Upper lobe of right lung (tissue), 1 donor: ENCODE measurements around the gene OR7G2. TPM values are rescaled to one million over a fixed set of nuclear protein-coding genes. Genes with fewer than 3 reads are reported as not detected.
"Not testable (repeated sequence)": the region's sequence is repeated elsewhere in the genome, so short reads cannot be mapped to it uniquely, and the experiment has no call there.

ENCODE experiments used
- ATAC-seq: fragments of 200-7000 bp; cut with Tn5 transposase; one replicate; pipeline ENCODE4 v1.9.1; 2020; ENCODE audit warnings: mild to moderate bottlenecking, moderate library complexity
- DNase-seq: peaks from one replicate; pipeline ENCODE4 v3.0.0-alpha.2; 2020
- H3K27ac ChIP-seq: fragments of 200-600 bp; one replicate; pipeline ENCODE4 v1.8.0; 2022
- H3K27me3 ChIP-seq: fragments of 200-600 bp; one replicate; pipeline ENCODE4 v1.8.0; 2022; ENCODE audit warnings: mild to moderate bottlenecking
- H3K36me3 ChIP-seq: fragments of 200-600 bp; one replicate; pipeline ENCODE4 v1.8.0; 2022
- H3K4me1 ChIP-seq: fragments of 200-600 bp; one replicate; pipeline ENCODE4 v1.8.0; 2022
- H3K4me3 ChIP-seq: fragments of 200-600 bp; one replicate; pipeline ENCODE4 v1.8.0; 2022; ENCODE audit warnings: mild to moderate bottlenecking
- H3K9me3 ChIP-seq: fragments of 200-600 bp; one replicate; pipeline ENCODE4 v1.8.0; 2022
- CTCF ChIP-seq: fragments of 200-600 bp; IDR thresholded peaks from one replicate; pipeline ENCODE4 v1.8.0; 2022; ENCODE audit warnings: antibody characterized with exemption
- intact Hi-C: fragments of 100-400 bp; cut with DNase I; formaldehyde crosslinking; loops from one replicate; pipeline ENCODE4 v1.11.0; 2022
- total RNA-seq: library from RNA; stranded (reverse); fragmentation: NEBNext Ultra II Directional; extraction: Animal tissue kit (Norgen Biotek cat#: 25700); gene quantifications from one replicate; pipeline ENCODE4 v1.2.1, GENCODE V29; 2021
- donor health status: DM: no; HTN: yes; CAD: no; lungs with severe emphysema.

OR7G2 gene
- total RNA-seq, 1 donor from 2014 or later = not detected

GRCh38 chr19:9060564-9061340 lies 46.5 kb downstream of the OR7G2 start:
- Histone ChIP-seq H3K27me3 (no peaks in the 10 kb centered on the region), H3K9me3 (no peaks in the 10 kb centered on the region), H3K27ac (no peak overlapping the region), H3K36me3 (no peaks in the 10 kb centered on the region), H3K4me3 (no peak overlapping the region), H3K4me1 (no peaks in the 10 kb centered on the region)
- DNase-seq = no peak
- ATAC-seq = no peak
- intact Hi-C loops = no loop called here
- TF ChIP-seq CTCF = no peak

GRCh38 chr19:9058905-9059667 lies 48.2 kb downstream of the OR7G2 start:
- TF ChIP-seq CTCF = no peak
- H3K9me3 ChIP-seq = no peaks in the 10 kb centered on the region
- no peak for ATAC-seq
- intact Hi-C loops = no loop called here
- no peak for DNase-seq
- H3K4me1 ChIP-seq = no peaks in the 10 kb centered on the region
- no peaks in the 10 kb centered on the region for H3K36me3 ChIP-seq
- H3K4me3 ChIP-seq = no peak overlapping the region
- H3K27me3 ChIP-seq = no peaks in the 10 kb centered on the region
- H3K27ac ChIP-seq = no peak overlapping the region

- Histone ChIP-seq H3K36me3 (no peaks in the 10 kb centered on the region), H3K4me1 (no peaks in the 10 kb centered on the region), H3K4me3 (no peak overlapping the region), H3K27me3 (no peaks in the 10 kb centered on the region), H3K9me3 (no peaks in the 10 kb centered on the region), H3K27ac (no peak overlapping the region)
- ATAC-seq = no peak
- TF ChIP-seq CTCF = no peak
- intact Hi-C loops = no loop called here
- DNase-seq = no peak
Observed at GRCh38 chr19:9057505-9058258, 49.6 kb downstream of the OR7G2 start.

GRCh38 chr19:9056131-9056530 lies 51.1 kb downstream of the OR7G2 start:
- H3K9me3 ChIP-seq, H3K27ac ChIP-seq, H3K4me1 ChIP-seq, intact Hi-C loops, ATAC-seq, H3K4me3 ChIP-seq, DNase-seq, H3K36me3 ChIP-seq, H3K27me3 ChIP-seq: not testable (repeated sequence)

GRCh38 chr19:9054765-9055164 lies 52.5 kb downstream of the OR7G2 start:
- no peak for TF ChIP-seq CTCF
- no peak for ATAC-seq
- no peaks in the 10 kb centered on the region for H3K36me3 ChIP-seq
- no peaks in the 10 kb centered on the region for H3K4me1 ChIP-seq
- no peak for DNase-seq
- no peak overlapping the region for H3K27ac ChIP-seq
- H3K4me3 ChIP-seq = no peak overlapping the region
- H3K27me3 ChIP-seq = no peaks in the 10 kb centered on the region
- intact Hi-C loops = no loop called here
- no peaks in the 10 kb centered on the region for H3K9me3 ChIP-seq

GRCh38 chr19:9054207-9054606 lies 53.1 kb downstream of the OR7G2 start:
- Histone ChIP-seq H3K36me3 (no peaks in the 10 kb centered on the region), H3K27me3 (no peaks in the 10 kb centered on the region), H3K4me1 (no peaks in the 10 kb centered on the region), H3K4me3 (no peak overlapping the region), H3K27ac (no peak overlapping the region), H3K9me3 (no peaks in the 10 kb centered on the region)
- no peak for TF ChIP-seq CTCF
- DNase-seq = no peak
- intact Hi-C loops = no loop called here
- no peak for ATAC-seq

- H3K9me3 ChIP-seq, DNase-seq, H3K4me3 ChIP-seq, H3K27me3 ChIP-seq, intact Hi-C loops, H3K4me1 ChIP-seq, H3K27ac ChIP-seq, ATAC-seq, H3K36me3 ChIP-seq: not testable (repeated sequence)
Observed at GRCh38 chr19:9053674-9054073, 53.6 kb downstream of the OR7G2 start.
